HG02759 (cell line): ENCODE results near the gene SOCS3.

Experiments
- ATAC-seq: cut with Tn5 transposase; IDR thresholded peaks from one replicate; pipeline ENCODE4 v1.9.1; 2021; ENCODE audit warnings: mild to moderate bottlenecking, moderate library complexity; ENCODE audit not compliant: unreplicated experiment

The SOCS3 gene

GRCh38 chr17:78391051-78391431 is 31.2 kb upstream of the SOCS3 start:
- ATAC-seq: no peak

GRCh38 chr17:78390241-78391050 is 30.6 kb upstream of the SOCS3 start:
- no peak for ATAC-seq

DNA sequence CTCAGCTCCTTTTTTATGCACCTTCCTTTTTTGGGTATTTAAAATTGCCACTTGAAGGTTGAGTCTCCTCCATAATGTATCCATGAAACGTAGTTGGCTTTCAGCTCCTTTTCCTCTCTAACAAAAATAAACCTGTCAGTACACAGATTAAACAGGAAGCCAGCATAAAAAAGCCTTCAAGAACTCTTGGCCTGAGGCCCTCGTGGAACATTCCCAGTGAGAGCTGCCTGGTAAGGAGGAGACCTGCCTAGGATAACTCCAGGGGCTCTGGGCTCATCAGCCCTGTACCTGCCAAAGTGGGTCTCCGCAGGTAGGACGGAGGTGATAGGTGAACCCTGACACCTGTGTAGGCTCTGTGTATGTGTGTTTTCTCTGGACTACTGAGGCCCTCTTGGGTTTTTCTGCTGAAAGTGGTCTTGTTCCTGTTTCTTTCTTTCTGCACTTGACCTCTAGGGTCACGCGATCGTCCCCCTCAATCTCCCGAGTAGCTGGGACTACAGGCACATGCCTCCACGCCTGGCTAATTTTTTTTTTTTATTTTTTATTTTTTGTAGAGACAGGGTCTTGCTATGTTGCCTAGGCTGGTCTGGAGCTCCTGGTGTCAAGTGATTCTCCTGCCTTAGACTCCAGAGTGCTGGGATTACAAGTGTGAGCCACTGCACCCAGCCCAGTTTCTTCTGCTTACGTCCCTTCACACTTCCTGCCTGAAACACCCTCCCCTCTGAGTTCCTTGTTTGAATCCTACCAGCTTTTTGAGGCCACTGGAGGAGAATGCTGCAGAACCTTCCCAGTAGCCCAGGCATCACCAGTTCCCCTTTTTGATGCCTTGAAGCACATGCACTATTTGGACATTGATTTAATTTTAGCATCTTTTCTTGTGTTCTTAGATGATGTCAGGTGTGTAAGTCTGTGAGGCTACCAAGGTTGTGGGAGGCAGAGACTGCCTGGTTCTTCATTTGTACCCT is 28.4 kb upstream of the SOCS3 start:
- peak; percentile 32 for ATAC-seq

DNA sequence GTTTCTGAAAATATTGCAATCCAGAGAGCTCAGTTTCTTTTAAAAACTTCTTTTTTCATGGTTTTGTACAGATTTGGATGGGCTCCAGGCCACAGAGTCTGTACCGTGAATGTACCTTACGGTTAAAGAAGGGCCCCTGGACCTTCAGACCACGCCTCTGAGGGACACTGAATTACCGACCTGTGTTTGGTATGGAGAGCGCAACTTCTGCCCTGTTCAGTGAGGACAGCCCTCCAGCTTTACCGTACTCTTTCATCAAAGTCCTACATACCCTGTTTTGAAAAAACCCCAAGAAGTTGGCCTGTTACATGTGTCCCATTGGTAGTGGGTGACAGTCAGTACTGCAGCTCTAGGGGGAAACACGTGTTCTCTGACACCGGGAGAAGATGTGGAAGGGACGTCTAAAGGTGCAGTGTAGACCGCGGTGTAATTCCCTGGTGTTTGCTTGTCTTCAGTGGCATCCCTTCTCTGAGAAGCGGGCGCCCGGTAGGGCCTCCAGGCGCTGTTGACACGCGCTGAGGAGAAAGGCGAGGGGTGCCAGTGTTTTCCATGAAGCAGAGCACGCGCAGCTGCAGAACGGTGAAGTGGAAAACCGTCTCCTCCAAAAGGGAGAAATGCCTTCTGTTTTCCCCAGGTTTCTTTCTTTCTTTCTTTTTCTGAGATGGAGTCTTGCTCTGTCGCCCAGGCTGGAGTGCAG is 24.8 kb upstream of the SOCS3 start:
- ATAC-seq: no peak

- peak; percentile 29 for ATAC-seq
Observed at GRCh38 chr17:78383725-78384471, 24.0 kb upstream of the SOCS3 start.

GRCh38 chr17:78381601-78382232 is 21.8 kb upstream of the SOCS3 start:
- ATAC-seq: no peak

GRCh38 chr17:78380370-78380769 is 20.5 kb upstream of the SOCS3 start:
- no peak for ATAC-seq

- ATAC-seq: no peak
Observed at GRCh38 chr17:78379131-78379491, 19.2 kb upstream of the SOCS3 start.

DNA sequence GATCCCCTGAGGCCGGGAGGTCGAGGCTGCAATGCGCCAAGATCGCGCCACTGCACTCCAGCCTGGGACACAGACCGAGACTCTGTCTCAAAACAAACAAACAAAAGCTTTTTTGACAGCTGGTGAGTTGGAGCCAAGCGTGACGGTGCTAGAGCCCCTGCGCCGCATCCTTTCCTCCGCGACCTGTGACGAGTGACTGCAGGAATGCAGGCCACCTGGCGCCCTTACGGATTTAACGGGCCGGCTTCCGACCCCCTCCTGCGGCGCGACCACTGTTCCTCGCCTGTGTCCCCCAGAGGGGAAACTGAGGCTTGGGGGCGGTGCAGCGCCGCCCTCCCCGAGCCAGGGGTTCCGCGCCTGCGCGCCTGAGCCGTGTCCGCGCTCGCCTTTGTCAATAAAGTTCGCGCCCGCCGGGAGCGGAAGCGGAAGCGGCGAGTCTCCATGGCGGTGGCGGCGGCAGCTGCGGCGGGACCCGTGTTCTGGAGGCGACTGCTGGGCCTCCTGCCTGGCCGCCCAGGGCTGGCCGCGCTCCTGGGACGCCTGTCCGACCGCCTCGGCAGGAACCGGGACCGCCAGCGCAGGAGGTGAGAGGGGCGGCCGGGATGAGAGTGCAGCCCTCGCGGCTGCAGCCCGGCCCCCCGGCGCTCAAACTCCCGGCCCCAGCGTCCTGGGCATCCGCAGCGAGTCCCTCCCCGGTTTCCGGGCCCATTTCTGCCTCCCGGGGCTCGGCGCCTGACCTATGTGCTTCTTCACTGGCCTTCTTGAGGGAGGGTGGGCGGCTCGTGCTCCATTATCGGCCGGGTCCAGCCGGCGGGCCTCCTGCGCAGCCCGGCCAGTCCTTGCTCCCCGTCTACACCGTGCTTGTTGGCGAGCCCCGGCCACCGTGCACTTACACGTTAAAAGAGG is 18.6 kb upstream of the SOCS3 start, which contains the start of gene PGS1:
Gene PGS1, plus strand, starts transcription at position 425 of the 906 bp plus-strand sequence. Its CDS starts 17 bp downstream, at position 442.
- peak; percentile 71 for ATAC-seq

- ATAC-seq: no peak
Observed at GRCh38 chr17:78377858-78378224, 18.0 kb upstream of the SOCS3 start.

GRCh38 chr17:78376161-78376560 is 16.3 kb upstream of the SOCS3 start:
- no peak for ATAC-seq

DNA sequence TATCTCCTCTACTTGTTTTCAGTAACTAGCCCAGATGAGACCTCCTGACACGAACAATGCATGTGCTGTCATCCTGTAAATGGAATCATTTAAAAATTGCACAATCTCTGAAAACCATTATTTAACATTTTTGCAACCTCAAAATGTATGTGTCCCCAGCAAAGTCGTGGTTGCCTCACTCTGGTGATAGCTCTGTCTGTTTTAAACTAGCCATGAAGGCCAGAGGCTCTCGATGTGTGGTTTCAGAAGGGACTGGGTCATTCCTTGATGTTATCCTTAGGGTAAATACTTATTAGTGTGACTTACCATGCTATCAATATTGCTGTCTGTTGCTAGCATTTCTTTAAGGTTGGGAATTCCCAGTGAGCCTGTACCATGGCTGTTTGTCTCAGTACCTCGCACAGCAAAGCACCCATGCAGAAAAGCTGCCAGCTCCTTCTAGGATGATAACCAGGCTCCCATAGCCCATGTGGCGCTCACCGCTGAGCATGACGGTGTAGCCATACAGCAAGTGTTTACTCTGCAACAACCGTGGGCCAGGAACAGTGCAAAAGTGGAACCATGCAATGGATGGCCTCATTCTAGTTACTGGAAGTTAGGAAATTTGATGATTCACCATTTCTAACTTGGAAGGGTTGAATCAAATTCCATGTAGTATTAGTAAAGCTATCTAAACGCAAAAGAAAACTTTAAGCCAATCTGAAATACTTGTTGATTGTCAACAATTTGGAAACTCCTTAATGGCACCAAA is 15.7 kb upstream of the SOCS3 start:
- no peak for ATAC-seq

GRCh38 chr17:78374631-78375274 is 14.9 kb upstream of the SOCS3 start:
- ATAC-seq: no peak

- ATAC-seq: no peak
Observed at GRCh38 chr17:78374189-78374588, 14.3 kb upstream of the SOCS3 start.

GRCh38 chr17:78372841-78373240 is 13.0 kb upstream of the SOCS3 start:
- ATAC-seq: no peak

- ATAC-seq: no peak
Observed at GRCh38 chr17:78371056-78371455, 11.2 kb upstream of the SOCS3 start.

DNA sequence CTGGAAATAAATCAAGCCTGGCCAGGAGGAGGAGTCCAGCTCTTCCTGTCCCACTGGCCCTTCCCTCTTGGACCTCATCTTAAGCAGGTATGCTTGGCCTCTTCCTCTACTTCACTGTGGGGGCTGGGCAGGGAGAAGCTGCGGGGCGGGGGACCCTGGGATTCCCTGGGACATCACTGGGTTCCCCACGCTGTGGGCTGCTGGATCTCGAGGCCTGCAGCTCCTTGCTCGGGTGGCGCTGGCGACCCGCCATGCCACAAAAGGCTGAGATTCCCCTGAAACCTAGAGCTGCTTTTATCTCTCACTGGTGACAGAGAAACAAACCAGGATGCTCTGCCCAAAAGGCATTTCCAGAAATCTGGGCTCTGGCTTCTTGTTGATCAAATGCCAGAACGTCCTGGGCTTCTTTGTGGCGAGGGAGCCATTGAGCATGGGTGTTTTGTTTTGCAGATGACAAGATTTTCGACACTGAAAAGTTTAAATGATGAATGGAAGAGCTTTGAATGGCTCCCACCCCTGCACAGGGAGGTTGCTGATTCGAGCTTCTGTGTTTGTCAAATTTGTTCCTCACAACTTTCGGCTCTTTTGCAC is 10.0 kb upstream of the SOCS3 start:
- ATAC-seq: no peak
